ENCODE measurements around the gene ZNF345.

The ZNF345 gene

DNA sequence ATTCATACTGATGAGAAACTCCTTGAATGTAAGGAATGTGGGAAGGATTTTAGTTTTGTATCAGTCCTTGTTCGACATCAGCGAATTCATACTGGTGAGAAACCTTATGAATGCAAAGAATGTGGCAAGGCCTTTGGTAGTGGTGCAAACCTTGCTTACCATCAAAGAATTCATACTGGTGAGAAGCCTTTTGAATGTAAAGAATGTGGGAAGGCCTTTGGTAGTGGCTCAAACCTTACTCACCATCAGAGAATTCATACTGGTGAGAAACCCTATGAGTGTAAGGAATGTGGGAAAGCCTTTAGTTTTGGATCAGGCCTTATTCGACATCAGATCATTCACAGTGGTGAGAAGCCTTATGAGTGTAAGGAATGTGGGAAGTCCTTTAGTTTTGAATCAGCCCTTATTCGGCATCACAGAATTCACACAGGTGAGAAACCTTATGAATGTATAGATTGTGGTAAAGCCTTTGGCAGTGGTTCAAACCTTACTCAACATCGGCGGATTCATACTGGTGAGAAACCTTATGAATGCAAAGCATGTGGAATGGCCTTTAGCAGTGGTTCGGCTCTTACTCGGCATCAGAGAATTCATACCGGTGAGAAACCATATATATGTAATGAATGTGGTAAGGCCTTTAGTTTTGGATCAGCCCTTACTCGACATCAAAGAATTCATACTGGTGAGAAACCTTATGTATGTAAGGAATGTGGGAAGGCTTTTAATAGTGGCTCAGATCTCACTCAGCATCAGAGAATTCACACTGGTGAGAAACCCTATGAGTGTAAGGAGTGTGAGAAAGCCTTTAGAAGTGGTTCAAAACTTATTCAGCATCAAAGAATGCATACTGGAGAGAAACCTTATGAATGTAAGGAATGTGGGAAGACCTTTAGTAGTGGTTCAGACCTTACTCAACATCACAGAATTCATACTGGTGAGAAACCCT, 26.6 kb downstream of the ZNF345 start:
- Mint-ChIP-seq H3K27me3 (no peaks in the 10 kb centered on the region), H3K9me3 (peaks cover 16 to 26% of the 10 kb centered on the region in 2 donors), H3K27ac (no peak overlapping the region), H3K4me1 (ENCODE audit: low read depth in 2 of 2) (no peaks in the 10 kb centered on the region), H3K4me3 (no peak overlapping the region), H3K36me3 (ENCODE audit: insufficient read depth) (peaks cover 17% of the 10 kb centered on the region)
- no peak for DNase-seq
- ATAC-seq (replicated peaks): no peak

- no peak overlapping the region for H3K4me3 Mint-ChIP-seq
- H3K4me1 Mint-ChIP-seq (ENCODE audit: low read depth in 2 of 2): peaks cover 0 to 6% of the 10 kb centered on the region in 2 donors
- no peak overlapping the region for H3K27ac Mint-ChIP-seq
- DNase-seq (no peak), ATAC-seq (replicated peaks) (no peak)
- H3K36me3 Mint-ChIP-seq (ENCODE audit: insufficient read depth): peaks cover 37% of the 10 kb centered on the region
- H3K9me3 Mint-ChIP-seq: peaks cover 26 to 43% of the 10 kb centered on the region in 2 donors
- H3K27me3 Mint-ChIP-seq: no peaks in the 10 kb centered on the region
Measured at GRCh38 chr19:36891768-36892357, 41.2 kb downstream of the ZNF345 start.

GRCh38 chr19:36894849-36895383, 44.2 kb downstream of the ZNF345 start:
- Mint-ChIP-seq H3K9me3 (peaks cover 23 to 53% of the 10 kb centered on the region in 2 donors), H3K4me3 (no peak overlapping the region), H3K36me3 (ENCODE audit: insufficient read depth) (peaks cover 34% of the 10 kb centered on the region), H3K27me3 (no peaks in the 10 kb centered on the region), H3K4me1 (ENCODE audit: low read depth in 2 of 2) (peaks cover 0 to 7% of the 10 kb centered on the region in 2 donors), H3K27ac (no peak overlapping the region)
- no peak for DNase-seq
- ATAC-seq (replicated peaks): no peak

DNA sequence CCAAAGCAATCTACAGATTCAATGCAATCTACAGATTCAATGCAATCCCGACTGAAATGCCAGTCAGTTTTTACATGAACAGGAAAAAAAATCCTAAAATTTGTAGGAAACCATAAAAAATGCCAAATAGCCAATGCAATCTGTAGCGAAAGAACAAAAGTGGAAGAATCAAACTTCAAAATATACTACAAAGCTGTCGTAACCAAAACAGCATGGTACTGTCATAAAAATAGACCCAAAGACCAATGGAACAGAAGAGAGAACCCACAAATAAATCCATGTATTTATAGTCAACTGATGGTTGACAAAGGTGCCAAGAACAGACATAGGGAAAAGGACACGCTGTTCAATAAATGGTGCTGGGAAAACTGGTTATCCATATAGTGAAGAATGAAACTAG, 47.7 kb downstream of the ZNF345 start:
- H3K4me1 Mint-ChIP-seq (ENCODE audit: low read depth in 2 of 2): peaks cover 0 to 7% of the 10 kb centered on the region in 2 donors
- peaks cover 14 to 44% of the 10 kb centered on the region in 2 donors for H3K9me3 Mint-ChIP-seq
- H3K36me3 Mint-ChIP-seq (ENCODE audit: insufficient read depth): peaks cover 30% of the 10 kb centered on the region

DNA sequence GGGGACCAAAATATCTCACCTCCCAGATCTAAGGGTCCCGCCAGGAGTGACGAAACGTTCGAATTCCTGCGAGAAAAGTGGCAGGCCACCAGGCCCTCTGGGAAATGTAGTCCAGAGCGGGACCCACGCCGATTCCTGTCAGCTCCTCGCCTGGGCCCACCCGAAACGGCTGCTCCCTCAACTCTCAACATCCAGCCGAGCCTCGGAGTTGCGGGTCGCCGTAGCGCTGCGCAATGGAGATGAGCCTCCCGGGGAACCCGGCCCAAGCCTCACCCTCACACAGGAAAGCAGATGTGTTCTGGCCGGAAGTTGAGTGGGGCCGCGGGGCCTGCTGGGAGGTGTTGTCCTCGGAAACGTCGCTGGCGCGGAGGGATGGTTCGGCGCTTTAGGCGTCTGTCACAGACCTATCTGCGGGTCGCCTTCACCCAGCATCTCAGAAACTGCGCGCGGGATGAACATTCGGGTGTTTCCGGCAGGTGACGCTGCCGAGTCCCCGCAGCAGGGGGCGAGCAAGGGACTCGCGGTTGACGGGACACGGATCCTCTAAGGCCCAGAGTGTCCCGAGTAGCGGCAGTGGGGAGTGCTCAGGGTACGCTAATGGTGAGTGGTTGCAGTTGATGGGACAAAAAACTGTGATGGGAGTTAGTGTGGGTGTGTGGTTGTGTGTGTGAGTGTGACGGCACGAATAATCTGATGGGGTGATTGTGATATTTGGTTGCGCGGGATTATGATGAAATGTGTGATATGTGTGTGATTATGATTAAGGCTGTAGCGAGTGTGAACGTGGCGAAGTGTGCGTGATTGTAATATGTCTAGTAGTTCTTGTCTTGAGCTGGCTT, 65.5 kb downstream of the ZNF345 start, which contains the start of the genes ZNF568 and ZNF829:
Gene ZNF568, plus strand, starts transcription at position 341 of the 839 bp plus-strand sequence. CDS start 6,439 bp downstream, outside the sequence.
Gene ZNF829, minus strand, starts transcription at position 300 of the 839 bp plus-strand sequence. CDS start 1,124 bp downstream, outside the sequence.
- Mint-ChIP-seq H3K9me3 (peaks cover 0 to 2% of the 10 kb centered on the region in 2 donors), H3K36me3 (ENCODE audit: insufficient read depth) (peaks cover 14% of the 10 kb centered on the region)

More for the DNA sequence above, 47.7 kb downstream of the ZNF345 start:
- no peak for DNase-seq
- Mint-ChIP-seq H3K27me3 (no peaks in the 10 kb centered on the region), H3K4me3 (no peak overlapping the region), H3K27ac (no peak overlapping the region)
- no peak for ATAC-seq (replicated peaks)

DNA sequence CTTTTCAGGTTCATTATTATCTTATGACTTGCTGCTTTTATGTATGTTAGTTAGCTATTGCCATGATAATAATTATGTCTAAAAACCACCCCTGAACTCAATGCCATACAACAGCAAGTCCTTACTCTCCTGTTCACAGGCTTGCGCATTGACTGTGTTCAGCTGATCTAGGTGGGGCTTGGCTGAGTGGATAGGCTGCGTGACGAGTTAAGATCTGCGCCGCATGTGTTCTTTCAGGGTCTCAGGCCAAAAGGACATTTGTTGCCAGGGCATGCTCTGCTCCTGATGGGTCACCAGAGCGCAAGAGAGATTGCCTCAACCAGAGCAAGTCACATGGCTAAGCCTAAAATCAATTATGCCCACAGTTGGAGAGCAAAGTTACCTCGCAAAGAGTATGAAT, 66.3 kb downstream of the ZNF345 start:
- Mint-ChIP-seq H3K4me1 (ENCODE audit: low read depth in 2 of 2) (peaks cover 21 to 34% of the 10 kb centered on the region in 2 donors), H3K9me3 (peaks cover 0 to 2% of the 10 kb centered on the region in 2 donors), H3K4me3 (peak overlapping the region; percentile 80 to 89), H3K36me3 (ENCODE audit: insufficient read depth) (peaks cover 14% of the 10 kb centered on the region), H3K27ac (peak overlapping the region; percentile 90 to 96), H3K27me3 (no peaks in the 10 kb centered on the region)
- ATAC-seq (replicated peaks) (no peak), DNase-seq (no peak)

More for the DNA sequence above, 65.5 kb downstream of the ZNF345 start, which contains the start of the genes ZNF568 and ZNF829:
- ATAC-seq (replicated peaks) (peak; percentile 96), DNase-seq (peak; percentile 91 to 92 (median 91))
- no peaks in the 10 kb centered on the region for H3K27me3 Mint-ChIP-seq
- peaks cover 21 to 34% of the 10 kb centered on the region in 2 donors for H3K4me1 Mint-ChIP-seq (ENCODE audit: low read depth in 2 of 2)
- peak within 1 kb of the TSS; percentile 90 to 96 for H3K27ac Mint-ChIP-seq
- peak within 1 kb of the TSS; percentile 80 to 89 for H3K4me3 Mint-ChIP-seq

- no peak for ATAC-seq (replicated peaks)
- DNase-seq: no peak
- H3K27me3 Mint-ChIP-seq: no peaks in the 10 kb centered on the region
- H3K9me3 Mint-ChIP-seq: peaks cover 0 to 2% of the 10 kb centered on the region in 2 donors
- peaks cover 18% of the 10 kb centered on the region for H3K36me3 Mint-ChIP-seq (ENCODE audit: insufficient read depth)
- H3K4me3 Mint-ChIP-seq: peak overlapping the region; percentile 80 to 89
- no peak overlapping the region for H3K27ac Mint-ChIP-seq
- H3K4me1 Mint-ChIP-seq (ENCODE audit: low read depth in 2 of 2): peaks cover 21 to 34% of the 10 kb centered on the region in 2 donors
Measured at GRCh38 chr19:36918090-36918489, 67.4 kb downstream of the ZNF345 start.
